K562 (cell line): Measurements from ENCODE around the gene NOM1. TPM values are rescaled to one million over a fixed set of nuclear protein-coding genes. Genes with fewer than 3 reads are reported as not detected.
A peak's percentile ranks its signal among the peaks of the same experiment; 100 is the strongest.

Source experiments
- ATAC-seq: fragments of 200-7000 bp; cut with Tn5 transposase; 3 replicates; pipeline ENCODE4 v1.9.1; 2020; ENCODE audit warnings: moderate library complexity
- BruUV-seq: library from RNA; stranded (reverse); fragments of 400-500 nt; replicated peaks from 2 replicates; lab custom pipeline; 2021; lab: Mats Ljungman, UMichigan
- CTCF ChIA-PET: fragments of 300-600 bp; formaldehyde crosslinking; extraction: SDS; loops from one replicate; lab custom pipeline; 2021; ENCODE audit warnings: low intra/inter-chr PET ratio; lab: Yijun Ruan, JAX
- POLR2A ChIA-PET: fragments of 300-600, 350-650 bp; sonication (Branson Sonifier 250); formaldehyde crosslinking; extraction: SDS; loops from one replicate; lab custom pipeline; 2021; ENCODE audit warnings: antibody characterized with exemption, inconsistent platforms; lab: Yijun Ruan, JAX
- DNase-seq, 4 experiments: peaks; one replicate each; pipeline versions ENCODE4 v3.0.0 to v3.0.0-alpha.2; 2011 to 2018; ENCODE audit warnings: low spot score in 3 of 4, mixed read lengths in 3 of 4; ENCODE audit errors: extremely low read depth in 1 of 4
- FAIRE-seq: peaks from 2 replicates; lab custom pipeline; 2011; peaks lifted over from hg19 to GRCh38; lab: Jason Lieb, UNC
- H2AFZ ChIP-seq: 2 replicates; pipeline ENCODE4 v1.6.0; 2011; ENCODE audit warnings: low read depth, low read length, control low read depth, inconsistent platforms
- H3K27ac ChIP-seq: fragments of 200-600 bp; 3 replicates; pipeline ENCODE4 v1.8.0; 2011; ENCODE audit warnings: low read depth, mild to moderate bottlenecking, control low read depth, inconsistent platforms, low read length, moderate library complexity, mixed read lengths; ENCODE audit errors: extremely low read depth
- H3K27me3 ChIP-seq, 2 experiments: fragments of 300-600 bp in 1 of 2; 2 replicates in 1 of 2; 3 replicates in 1 of 2; pipeline versions ENCODE4 v1.6.0 to v1.8.0; 2011; ENCODE audit warnings: inconsistent platforms in 2 of 2, low read length in 2 of 2, mild to moderate bottlenecking in 1 of 2, mixed read lengths in 1 of 2, moderate library complexity in 1 of 2; ENCODE audit not compliant: control insufficient read depth in 2 of 2, insufficient read depth in 2 of 2
- H3K36me3 ChIP-seq: fragments of 300-600 bp; 3 replicates; pipeline ENCODE4 v1.8.0; 2011; ENCODE audit warnings: mild to moderate bottlenecking, low read length, inconsistent platforms; ENCODE audit not compliant: control insufficient read depth, insufficient read depth
- H3K4me1 ChIP-seq, 2 experiments: fragments of 200-600 bp in 1 of 2; replicated peaks in 1 of 2; 2 replicates in 1 of 2; 3 replicates in 1 of 2; pipeline versions ENCODE4 v1.5.1 to v1.8.0; 2011; ENCODE audit warnings: inconsistent platforms in 2 of 2, low read length in 2 of 2, mild to moderate bottlenecking in 1 of 2, mixed read lengths in 1 of 2, moderate library complexity in 1 of 2; ENCODE audit not compliant: control insufficient read depth in 2 of 2, insufficient read depth in 2 of 2
- H3K4me2 ChIP-seq: 2 replicates; pipeline ENCODE4 v1.6.1; 2011; ENCODE audit warnings: low read length, control low read depth, inconsistent platforms, mixed read lengths; ENCODE audit not compliant: insufficient read depth
- H3K4me3 ChIP-seq: fragments of 200-600 bp; sonication (generic), shearing (Covaris generic); 2 replicates; pipeline ENCODE4 v1.5.1; 2016; ENCODE audit warnings: control low read depth, inconsistent platforms
- H3K79me2 ChIP-seq: fragments of 200-600 bp; 3 replicates; pipeline ENCODE4 v1.8.0; 2011; ENCODE audit warnings: low read length, inconsistent platforms; ENCODE audit not compliant: control insufficient read depth, insufficient read depth
- H3K9ac ChIP-seq, 2 experiments: 2 replicates each; pipeline versions ENCODE4 v1.6.0 to v1.6.1; 2011; ENCODE audit warnings: low read depth in 2 of 2, low read length in 2 of 2, control low read depth in 1 of 2, inconsistent platforms in 1 of 2, mild to moderate bottlenecking in 1 of 2, mixed read lengths in 1 of 2; ENCODE audit not compliant: insufficient read depth in 1 of 2
- H3K9me1 ChIP-seq: one replicate; pipeline ENCODE4 v1.6.0; 2011; ENCODE audit warnings: inconsistent platforms, mild to moderate bottlenecking, low read length, moderate library complexity; ENCODE audit not compliant: control insufficient read depth, insufficient read depth
- H3K9me3 ChIP-seq: replicated peaks from 2 replicates; pipeline ENCODE4 v1.5.1; 2011; ENCODE audit warnings: low read depth, low read length, inconsistent platforms; ENCODE audit not compliant: control insufficient read depth, insufficient read depth
- H4K20me1 ChIP-seq: replicated peaks from 2 replicates; pipeline ENCODE4 v1.6.1; 2011; ENCODE audit warnings: low read length, inconsistent platforms, mixed read lengths; ENCODE audit not compliant: control insufficient read depth, insufficient read depth
- ELF2 ChIP-seq: fragments of 250-450 bp; sonication (Bioruptor Pico); IDR thresholded peaks from 2 replicates; pipeline ENCODE4 v1.5.0; 2021; ENCODE audit warnings: mild to moderate bottlenecking
- HSF4 ChIP-seq: fragments of 250-450 bp; sonication (Bioruptor Pico); IDR thresholded peaks from 2 replicates; pipeline ENCODE4 v2.1.2; 2022; ENCODE audit warnings: mild to moderate bottlenecking, moderate library complexity, borderline replicate concordance
- ZNF589 ChIP-seq: fragments of 200-800 bp; sonication (Bioruptor generic); IDR thresholded peaks from 2 replicates; pipeline ENCODE4 v1.6.1; 2016; ENCODE audit warnings: low read depth, missing genetic modification characterization, missing compliant biosample characterization
- WGBS: fragments of 100-300 bp; shearing (Covaris generic); methylation state at CpG from one replicate; pipeline ENCODE4 v1.1.6; 2016; ENCODE audit warnings: low coverage, mixed read lengths; ENCODE audit not compliant: insufficient coverage; ENCODE audit errors: missing lambda C conversion rate; 5-methylcytosine and 5-hydroxymethylcytosine counted together
- in situ Hi-C: fragments of 300-500 bp; cut with MboI; formaldehyde crosslinking; loops from 4 replicates; pipeline ENCODE4 v1.15.0; 2018; ENCODE audit warnings: inconsistent platforms, mixed read lengths
- intact Hi-C: fragments of 100-400 bp; cut with micrococcal nuclease; formaldehyde crosslinking; loops from 2 replicates; pipeline ENCODE4 v1.14.2; 2022
- polyA plus RNA-seq, 8 experiments: library from polyadenylated mRNA; depleted of rRNA in 4 of 8; stranded (reverse) in 5 of 8; unstranded in 3 of 8; fragments of >200 nt; fragmentation: Nextera tagmentation in 2 of 8; fragmentation: Illumina TruSeq in 1 of 8; extraction: Ambion mirVana in 2 of 8; extraction: Trizol in 1 of 8; gene quantifications; 2 replicates each; pipeline versions ENCODE4 v1.2.1 to v1.2.3, GENCODE V29; 2011 to 2014; ENCODE audit warnings: inconsistent platforms in 1 of 8, missing spikeins in 1 of 8
- total RNA-seq, 7 experiments: library from RNA; depleted of rRNA in 6 of 7; stranded (reverse); fragments of >200 nt in 6 of 7; fragmentation: Illumina TruSeq in 2 of 7; extraction: Trizol in 2 of 7; gene quantifications; 2 replicates each; pipeline versions ENCODE4 v1.2.1 to v1.2.3, GENCODE V29; 2011 to 2021; ENCODE audit warnings: low replicate concordance in 1 of 7
- TF ChIP-seq, protein P1 (sequence below): IDR thresholded peaks from 3 replicates; pipeline ENCODE4 v1.6.1; 2011; ENCODE audit warnings: borderline replicate concordance, mild to moderate bottlenecking; ENCODE audit not compliant: insufficient read length, insufficient read depth

The NOM1 gene
- total and polyA plus RNA-seq, 9 of the 15 experiments (the other 6 are each of a cell fraction or from before 2014, with no cell fraction given), result 6.8 to 47.3 (median 37.4) TPM

DNA sequence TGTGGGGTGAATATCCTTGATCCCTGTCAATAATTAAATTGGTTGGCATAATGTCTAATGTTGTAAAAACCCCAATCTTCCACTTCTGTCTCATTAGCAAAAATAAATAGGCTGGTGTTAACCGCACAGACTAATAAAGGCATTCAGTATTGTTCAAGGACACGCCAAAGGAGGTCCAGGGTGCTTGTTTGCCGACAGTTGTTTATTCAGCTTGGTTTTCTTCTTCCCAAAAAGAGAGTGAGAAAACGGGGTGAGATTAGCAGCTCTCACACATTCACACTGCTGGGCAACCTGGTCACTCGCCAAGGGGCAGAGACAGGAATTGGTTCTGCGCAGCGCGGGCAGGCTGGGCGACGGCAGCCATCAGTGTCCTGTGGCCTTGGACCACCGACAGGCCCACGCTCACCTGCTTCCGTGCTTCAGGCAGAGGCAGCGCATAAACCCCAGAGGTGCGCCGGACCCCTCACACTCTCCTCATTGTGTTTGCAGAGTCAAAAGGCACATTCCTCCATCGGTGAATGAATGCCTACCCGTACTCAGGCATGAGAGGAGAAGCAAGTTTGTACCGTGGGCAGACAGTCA lies 30.3 kb upstream of the NOM1 start:
- BruUV-seq, result no TSS peak
- POLR2A ChIA-PET, result interaction anchor here (1.2 kb wide), 1 partner anchor 14 kb away, joined by 4 read pairs; no protein-coding TSS in a partner anchor
- TF ChIP-seq HSF4 (CRISPR knock-in tag), result no peak
- TF ChIP-seq, all 486 proteins: peak for 0
- Histone ChIP-seq H3K9me3 (no peaks in the 10 kb centered on the region), H3K27ac (no peak overlapping the region), H3K27me3 (peaks cover 15 to 21% of the 10 kb centered on the region in 2 experiments; a peak in 4 of 5 replicates), H3K4me3 (no peak overlapping the region), H3K36me3 (no peaks in the 10 kb centered on the region), H2AFZ (no peak overlapping the region), H3K79me2 (no peaks in the 10 kb centered on the region), H4K20me1 (no peaks in the 10 kb centered on the region), H3K4me1 (peaks cover 8 to 12% of the 10 kb centered on the region in 2 experiments), H3K9ac (0 out of 4 replicates have a peak overlapping the region, but pooled peaks of 1 of the 2 experiments have one; percentile 14), H3K4me2 (no peak overlapping the region), H3K9me1 (no peaks in the 10 kb centered on the region)
- CTCF ChIA-PET, result no interaction called here
- in situ Hi-C loops, result no loop called here
- intact Hi-C loops, result no loop called here
- no peak for FAIRE-seq
- 49% methylated on average over 19 of the region's 19 CpGs for WGBS
- no peak; the same call in 2 of the 3 replicates for ATAC-seq
- no peak for DNase-seq

DNA sequence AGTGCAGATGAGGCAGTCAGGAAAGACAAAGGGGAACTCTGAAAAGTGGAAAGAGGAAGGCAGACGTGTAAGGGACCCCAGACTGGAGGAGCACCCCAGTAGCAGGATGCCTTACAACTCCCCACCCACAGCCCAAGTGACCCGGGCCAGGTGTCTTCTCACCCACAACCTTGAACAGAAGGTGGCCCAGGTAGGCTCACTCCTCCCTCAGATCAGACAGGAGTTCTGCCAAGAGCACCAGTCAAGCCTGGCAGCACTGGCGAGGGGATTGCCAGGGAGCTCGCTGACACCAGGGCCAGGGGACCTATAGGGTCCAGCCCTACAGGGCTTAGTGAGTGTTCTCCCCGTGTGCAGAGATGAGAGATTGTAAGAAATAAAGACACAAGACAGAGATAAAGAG lies 29.4 kb upstream of the NOM1 start:
- 21% methylated on average over 5 of the region's 5 CpGs for WGBS
- Histone ChIP-seq H3K79me2 (no peaks in the 10 kb centered on the region), H3K9me1 (no peaks in the 10 kb centered on the region), H4K20me1 (no peaks in the 10 kb centered on the region), H3K4me1 (peaks cover 8 to 12% of the 10 kb centered on the region in 2 experiments), H3K9me3 (no peaks in the 10 kb centered on the region), H2AFZ (no peak overlapping the region), H3K4me2 (peak overlapping the region; percentile 40; the same call in 1 of the 2 replicates), H3K36me3 (no peaks in the 10 kb centered on the region), H3K27me3 (peaks cover 15 to 22% of the 10 kb centered on the region in 2 experiments; a peak in 4 of 5 replicates), H3K27ac (no peak overlapping the region), H3K9ac (peak overlapping the region in 1 of 2 experiments; percentile 39; a peak in 1 of 4 replicates), H3K4me3 (no peak overlapping the region)
- BruUV-seq, result no TSS peak
- FAIRE-seq, result no peak
- ATAC-seq, result peak; percentile 35; the same call in 2 of the 3 replicates
- intact Hi-C loops (no loop called here), in situ Hi-C loops (no loop called here)
- ChIA-PET POLR2A (interaction anchor here (0.6 to 1.8 kb wide), 2 partner anchors 30 to 291 kb away, joined by 3 to 5 read pairs; partner anchors contain the start of gene NOM1), CTCF (no interaction called here)
- TF ChIP-seq, protein P1, sequence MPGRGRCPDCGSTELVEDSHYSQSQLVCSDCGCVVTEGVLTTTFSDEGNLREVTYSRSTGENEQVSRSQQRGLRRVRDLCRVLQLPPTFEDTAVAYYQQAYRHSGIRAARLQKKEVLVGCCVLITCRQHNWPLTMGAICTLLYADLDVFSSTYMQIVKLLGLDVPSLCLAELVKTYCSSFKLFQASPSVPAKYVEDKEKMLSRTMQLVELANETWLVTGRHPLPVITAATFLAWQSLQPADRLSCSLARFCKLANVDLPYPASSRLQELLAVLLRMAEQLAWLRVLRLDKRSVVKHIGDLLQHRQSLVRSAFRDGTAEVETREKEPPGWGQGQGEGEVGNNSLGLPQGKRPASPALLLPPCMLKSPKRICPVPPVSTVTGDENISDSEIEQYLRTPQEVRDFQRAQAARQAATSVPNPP, result no peak
- TF ChIP-seq ZNF589 (CRISPR knock-in tag) (0 out of 2 replicates have a peak, but pooled peaks have one; percentile 39), ELF2 (CRISPR knock-in tag) (no peak)
- DNase-seq, result no peak
